GM21423 (cell line): ENCODE results near the gene MS4A6A.
"Not testable (repeated sequence)": the region's sequence is repeated elsewhere in the genome, so short reads cannot be mapped to it uniquely, and the experiment has no call there.

Experiments used
- ATAC-seq: cut with Tn5 transposase; IDR thresholded peaks from one replicate; pipeline ENCODE4 v1.9.1; 2021; ENCODE audit warnings: mild to moderate bottlenecking, moderate library complexity; ENCODE audit not compliant: unreplicated experiment

The MS4A6A gene, protein sequence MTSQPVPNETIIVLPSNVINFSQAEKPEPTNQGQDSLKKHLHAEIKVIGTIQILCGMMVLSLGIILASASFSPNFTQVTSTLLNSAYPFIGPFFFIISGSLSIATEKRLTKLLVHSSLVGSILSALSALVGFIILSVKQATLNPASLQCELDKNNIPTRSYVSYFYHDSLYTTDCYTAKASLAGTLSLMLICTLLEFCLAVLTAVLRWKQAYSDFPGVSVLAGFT

DNA sequence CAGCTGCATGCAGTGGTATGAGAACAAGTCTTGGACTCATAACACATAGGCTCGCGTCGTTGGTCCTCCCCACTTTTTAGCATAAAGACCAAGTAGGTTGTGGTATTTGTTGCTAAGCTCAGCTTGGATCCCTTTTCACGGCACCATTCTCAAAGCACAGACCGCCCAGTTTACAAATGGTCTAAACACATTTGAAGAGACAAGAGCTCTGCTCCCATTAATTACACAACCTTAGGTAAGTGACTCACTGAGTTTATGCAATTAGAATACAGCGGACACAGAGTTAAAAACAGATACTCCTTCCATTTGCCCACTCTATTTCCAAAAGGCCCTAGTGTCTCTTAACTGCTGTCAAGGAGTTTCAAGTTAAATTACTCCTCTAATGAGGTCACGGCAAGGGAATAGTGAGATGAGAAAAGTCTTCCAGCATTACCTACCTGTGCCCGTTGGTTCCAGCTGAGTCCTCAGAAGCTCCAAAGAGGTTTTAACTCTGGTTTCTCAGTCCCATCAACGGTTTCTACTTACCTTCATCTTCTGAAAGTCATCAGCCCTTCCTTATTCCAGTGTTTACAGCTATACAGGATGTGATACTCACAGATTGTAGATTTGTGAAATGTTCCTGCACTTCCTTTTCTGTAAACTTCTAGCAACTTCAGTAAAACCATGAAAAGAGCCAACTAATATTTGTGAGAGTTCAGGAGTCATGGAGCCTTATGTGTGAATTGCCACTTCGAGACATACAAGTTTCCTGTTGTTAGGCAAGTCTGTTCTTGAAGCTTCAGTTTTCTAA, at the start of gene MS4A6A:
MS4A6A (minus strand) TSS at position 543 of the 790 bp plus-strand sequence. CDS start 1,356 bp downstream, outside the sequence.
- no peak for ATAC-seq

GRCh38 chr11:60230681-60231080, 47.8 kb upstream of the MS4A6A start:
- no peak for ATAC-seq

GRCh38 chr11:60222141-60222540, 39.3 kb upstream of the MS4A6A start:
- ATAC-seq, result no peak

DNA sequence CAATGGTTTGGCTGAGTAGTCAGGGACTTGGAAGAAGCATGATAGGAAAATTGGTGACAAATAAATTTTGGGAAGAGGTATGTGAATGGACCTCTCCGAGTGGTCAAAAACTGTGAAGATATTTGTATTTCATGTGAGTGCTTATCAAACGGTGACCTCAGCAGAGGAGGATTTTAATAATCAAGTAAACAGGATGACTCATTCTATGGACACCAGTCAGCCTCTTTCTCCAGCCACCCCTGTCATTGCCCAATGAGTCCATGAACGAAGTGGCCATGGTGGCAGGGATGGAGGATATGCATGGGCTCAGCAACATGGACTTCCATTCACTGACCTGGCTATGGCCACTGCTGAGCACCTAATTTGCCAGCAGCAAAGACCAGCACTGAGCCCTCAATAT, 38.8 kb upstream of the MS4A6A start:
- no peak for ATAC-seq

- ATAC-seq, result no peak
Measured at GRCh38 chr11:60221181-60221580, 38.3 kb upstream of the MS4A6A start.

GRCh38 chr11:60214386-60214785, 31.5 kb upstream of the MS4A6A start:
- no peak for ATAC-seq

DNA sequence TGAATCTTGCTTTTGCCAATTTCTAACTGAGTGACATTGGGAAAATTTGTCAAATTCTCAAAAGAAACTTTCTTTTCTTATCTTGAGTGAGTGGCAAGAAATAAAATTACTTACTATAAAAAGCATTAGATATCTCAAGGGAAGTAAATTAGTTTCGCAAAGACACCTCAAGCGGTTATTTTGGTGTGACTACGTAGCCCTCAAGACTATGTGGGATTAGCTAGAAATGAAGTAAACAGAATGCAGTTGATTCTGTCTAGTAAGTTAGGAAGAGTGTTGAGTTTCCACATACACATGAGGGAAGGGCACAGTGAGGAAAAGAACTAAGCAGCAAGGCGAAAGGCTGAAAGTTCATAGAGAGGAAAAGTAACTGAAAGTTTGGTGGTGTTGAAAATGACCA, 28.3 kb upstream of the MS4A6A start:
- no peak for ATAC-seq

- no peak for ATAC-seq
Measured at GRCh38 chr11:60209977-60210376, 27.1 kb upstream of the MS4A6A start.

DNA sequence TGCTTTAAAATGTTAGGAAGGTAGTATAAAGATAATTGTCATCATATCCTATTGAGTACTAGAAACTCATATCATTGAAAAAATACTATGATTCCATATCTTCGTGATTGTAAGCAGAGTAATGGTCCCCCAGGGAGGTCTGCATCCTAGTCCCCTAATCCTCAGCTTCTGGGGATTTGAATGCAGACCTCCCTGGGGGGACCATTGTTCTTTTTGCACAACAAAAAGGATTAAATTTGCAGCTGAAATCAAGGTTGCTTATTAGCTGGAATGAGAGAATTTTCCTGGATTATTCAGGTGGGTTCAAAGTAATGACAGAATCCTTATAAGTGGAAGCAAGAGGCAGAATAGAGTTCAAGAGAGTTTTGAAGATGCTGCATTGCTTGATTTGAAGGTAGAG, 26.1 kb upstream of the MS4A6A start:
- no peak for ATAC-seq

- ATAC-seq, result no peak
Measured at GRCh38 chr11:60208146-60208895, 25.4 kb upstream of the MS4A6A start.

GRCh38 chr11:60206616-60207015, 23.7 kb upstream of the MS4A6A start:
- ATAC-seq, result no peak

GRCh38 chr11:60204922-60205321, 22.0 kb upstream of the MS4A6A start:
- ATAC-seq, result no peak

GRCh38 chr11:60201334-60201733, 18.5 kb upstream of the MS4A6A start:
- ATAC-seq, result not testable (repeated sequence)

GRCh38 chr11:60197442-60197841, 14.6 kb upstream of the MS4A6A start:
- no peak for ATAC-seq

DNA sequence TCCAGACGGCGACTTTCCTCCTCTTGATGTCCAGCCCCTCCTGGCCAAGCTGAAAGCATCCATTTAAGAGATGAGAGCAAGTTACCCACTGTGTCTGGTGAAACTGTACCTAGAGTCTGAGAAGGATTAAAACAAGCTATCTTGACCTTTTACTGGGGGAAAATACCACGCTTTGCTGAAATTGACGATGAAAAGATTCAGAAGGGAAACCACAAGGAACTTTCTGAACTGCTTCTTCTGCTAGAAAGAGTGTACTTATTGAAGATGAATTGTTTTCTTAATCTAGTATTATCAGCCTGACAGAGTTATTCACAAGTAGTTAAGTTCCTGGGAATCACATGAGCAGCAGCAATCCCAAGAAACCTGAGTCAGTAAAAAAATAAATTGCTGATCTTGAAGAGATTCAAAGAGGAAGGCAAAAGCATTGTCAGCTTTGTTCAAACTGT, 13.1 kb upstream of the MS4A6A start:
- peak; percentile 72 for ATAC-seq

DNA sequence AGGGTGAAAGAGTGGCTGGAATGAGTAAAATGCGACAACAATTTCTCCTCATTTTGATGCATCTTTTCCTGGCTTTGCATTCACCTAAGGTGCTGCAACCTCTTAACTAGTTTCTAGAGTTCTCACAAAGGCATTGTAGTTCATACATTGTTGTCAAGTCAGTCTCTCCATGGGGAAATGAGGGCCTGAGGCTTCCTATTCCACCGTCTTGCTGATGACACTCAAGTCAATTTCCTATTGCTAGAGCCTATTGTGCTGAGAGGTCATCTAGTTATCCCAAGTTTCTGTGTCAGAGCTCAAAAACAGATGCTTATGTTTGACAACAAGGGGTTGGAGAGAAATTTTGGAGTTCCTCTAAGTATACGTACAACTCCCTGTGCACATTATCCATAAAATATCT, 11.6 kb upstream of the MS4A6A start:
- ATAC-seq, result no peak

- peak; percentile 76 for ATAC-seq
Measured at GRCh38 chr11:60193687-60194433, 11.0 kb upstream of the MS4A6A start.

GRCh38 chr11:60192564-60192963, 9.7 kb upstream of the MS4A6A start:
- not testable (repeated sequence) for ATAC-seq

- not testable (repeated sequence) for ATAC-seq
Measured at GRCh38 chr11:60188481-60188880, 5.6 kb upstream of the MS4A6A start.

DNA sequence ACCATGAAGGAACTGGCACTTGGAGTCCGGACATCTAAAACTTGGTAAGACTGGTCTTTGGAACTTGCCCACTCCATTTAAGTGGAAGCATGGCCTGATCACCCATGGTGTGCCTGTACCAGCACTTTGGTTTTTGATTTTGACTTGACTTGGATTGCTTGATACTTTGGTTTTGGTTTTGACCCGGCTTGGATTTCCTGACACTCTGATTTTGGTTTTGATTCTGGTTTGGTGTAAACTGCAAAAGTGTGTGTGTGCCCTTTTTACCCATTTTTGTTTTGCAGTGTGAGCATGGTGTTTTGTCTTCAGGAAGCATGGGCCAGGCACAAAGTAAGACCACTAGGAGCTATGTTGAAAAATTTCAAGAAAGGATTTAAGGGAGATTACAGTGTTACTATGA, 3.2 kb upstream of the MS4A6A start:
- not testable (repeated sequence) for ATAC-seq

GRCh38 chr11:60185512-60185827, 2.6 kb upstream of the MS4A6A start:
- not testable (repeated sequence) for ATAC-seq
